ENCODE measurements around the gene INO80.
A peak's percentile ranks its signal among the peaks of the same experiment; 100 is the strongest.

INO80 gene

GRCh38 chr15:40931300-40932142 is 184.6 kb downstream of the INO80 start:
- DNase-seq (ENCODE audit: low read depth in 2 of 2): no peak

- peak in 1 of 2 donors; percentile 46 for DNase-seq (ENCODE audit: low read depth in 2 of 2)
These were observed 185.4 kb downstream of the INO80 start for GRCh38 chr15:40930430-40931299.

DNA sequence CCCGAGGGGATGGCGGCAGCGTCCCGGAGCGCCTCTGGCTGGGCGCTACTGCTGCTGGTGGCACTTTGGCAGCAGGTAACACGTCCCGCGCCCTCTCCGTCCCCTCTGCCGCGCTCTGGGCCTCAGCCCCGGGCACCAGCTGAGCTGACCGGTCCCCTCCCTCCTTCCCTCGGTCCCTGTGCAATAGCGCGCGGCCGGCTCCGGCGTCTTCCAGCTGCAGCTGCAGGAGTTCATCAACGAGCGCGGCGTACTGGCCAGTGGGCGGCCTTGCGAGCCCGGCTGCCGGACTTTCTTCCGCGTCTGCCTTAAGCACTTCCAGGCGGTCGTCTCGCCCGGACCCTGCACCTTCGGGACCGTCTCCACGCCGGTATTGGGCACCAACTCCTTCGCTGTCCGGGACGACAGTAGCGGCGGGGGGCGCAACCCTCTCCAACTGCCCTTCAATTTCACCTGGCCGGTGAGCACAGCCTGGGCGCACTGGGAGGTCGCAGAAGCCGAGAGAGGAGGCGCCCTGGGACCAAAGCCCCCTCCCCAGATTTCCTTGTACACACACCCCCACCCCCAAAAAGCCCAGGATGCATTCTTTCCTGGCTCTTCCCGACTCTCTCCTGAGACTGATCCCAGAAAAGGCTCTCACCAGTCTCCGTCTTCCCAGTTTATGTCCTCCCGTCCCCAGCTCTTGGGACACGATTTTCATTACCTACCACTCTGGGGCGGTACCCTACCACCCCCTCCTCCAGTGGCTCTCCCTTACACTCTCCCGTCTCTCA is 186.2 kb downstream of the INO80 start:
- no peak for DNase-seq (ENCODE audit: low read depth in 2 of 2)
